ENCODE measurements around the gene PCDHA2. TPM values are rescaled to one million over a fixed set of nuclear protein-coding genes. Genes with fewer than 3 reads are reported as not detected.
"Not testable (repeated sequence)": the region's sequence is repeated elsewhere in the genome, so short reads cannot be mapped to it uniquely, and the experiment has no call there.

The PCDHA2 gene
- total RNA-seq, result not detected

DNA sequence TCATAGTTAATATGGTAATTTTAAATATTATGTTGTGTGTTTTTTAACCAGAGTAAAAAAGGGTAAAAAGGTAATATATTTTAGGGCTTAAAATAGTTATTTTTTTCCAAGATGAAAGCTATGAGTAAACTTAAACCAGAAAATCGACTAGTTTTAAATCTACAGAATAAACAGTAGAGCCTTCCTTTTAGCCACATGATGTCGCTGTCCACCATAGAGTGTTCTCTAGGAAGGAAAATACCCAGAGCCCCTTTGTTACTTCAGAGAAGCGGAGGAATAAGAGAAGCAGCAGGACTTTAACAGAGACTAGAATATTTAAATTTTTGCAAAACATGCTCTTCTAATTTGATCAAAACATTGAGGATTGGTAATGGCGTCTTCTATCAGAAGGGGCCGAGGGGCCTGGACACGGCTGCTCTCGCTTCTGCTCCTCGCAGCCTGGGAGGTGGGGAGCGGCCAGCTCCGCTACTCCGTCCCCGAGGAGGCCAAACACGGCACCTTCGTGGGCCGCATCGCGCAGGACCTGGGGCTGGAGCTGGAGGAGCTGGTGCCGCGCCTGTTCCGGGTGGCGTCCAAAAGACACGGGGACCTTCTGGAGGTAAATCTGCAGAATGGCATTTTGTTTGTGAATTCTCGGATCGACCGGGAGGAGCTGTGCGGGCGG, at the start of gene PCDHA2:
PCDHA2 (plus strand) TSS at position 258 of the 664 bp plus-strand sequence.
- no peak within 1 kb of the TSS for H3K27ac Mint-ChIP-seq
- peaks cover 19% of the 10 kb centered on the region for H3K9me3 Mint-ChIP-seq
- CTCF ChIA-PET, result no interaction called here
- intact Hi-C loops (cut with micrococcal nuclease), result no loop called here
- DNase-seq, result no peak
- no peak within 1 kb of the TSS for H3K4me3 Mint-ChIP-seq
- H3K4me1 Mint-ChIP-seq (ENCODE audit: low read depth), result no peaks in the 10 kb centered on the region
- peaks cover 33% of the 10 kb centered on the region for H3K27me3 Mint-ChIP-seq (ENCODE audit: low read depth)
- peaks cover 12% of the 10 kb centered on the region for H3K36me3 Mint-ChIP-seq (ENCODE audit: low read depth)

DNA sequence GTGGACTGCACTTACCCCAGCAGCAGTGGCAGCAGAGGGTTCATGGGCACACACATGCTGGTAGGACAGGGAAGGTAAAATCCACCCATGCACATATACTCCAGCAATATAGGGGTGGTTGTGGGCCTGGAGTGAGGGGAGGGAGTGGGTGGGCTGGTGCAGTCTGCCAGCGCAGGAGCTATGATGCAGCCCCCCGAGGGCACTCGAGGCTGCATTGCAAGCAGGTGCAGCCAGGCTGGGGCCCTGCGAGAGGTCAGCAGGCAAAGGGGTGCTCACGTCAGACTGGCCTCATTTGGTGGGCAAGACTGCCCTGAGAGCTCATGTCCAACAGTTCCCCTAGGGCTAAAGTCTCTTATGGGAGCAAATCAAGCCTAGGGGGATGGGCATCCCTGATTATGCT, 41.1 kb upstream of the PCDHA2 start:
- H3K4me3 Mint-ChIP-seq, result no peak overlapping the region
- peaks cover 14% of the 10 kb centered on the region for H3K36me3 Mint-ChIP-seq (ENCODE audit: low read depth)
- DNase-seq, result no peak
- H3K27me3 Mint-ChIP-seq (ENCODE audit: low read depth), result no peaks in the 10 kb centered on the region
- intact Hi-C loops (cut with micrococcal nuclease), result no loop called here
- H3K27ac Mint-ChIP-seq, result no peak overlapping the region
- no peaks in the 10 kb centered on the region for H3K4me1 Mint-ChIP-seq (ENCODE audit: low read depth)
- CTCF ChIA-PET, result no interaction called here
- peaks cover 61% of the 10 kb centered on the region for H3K9me3 Mint-ChIP-seq

DNA sequence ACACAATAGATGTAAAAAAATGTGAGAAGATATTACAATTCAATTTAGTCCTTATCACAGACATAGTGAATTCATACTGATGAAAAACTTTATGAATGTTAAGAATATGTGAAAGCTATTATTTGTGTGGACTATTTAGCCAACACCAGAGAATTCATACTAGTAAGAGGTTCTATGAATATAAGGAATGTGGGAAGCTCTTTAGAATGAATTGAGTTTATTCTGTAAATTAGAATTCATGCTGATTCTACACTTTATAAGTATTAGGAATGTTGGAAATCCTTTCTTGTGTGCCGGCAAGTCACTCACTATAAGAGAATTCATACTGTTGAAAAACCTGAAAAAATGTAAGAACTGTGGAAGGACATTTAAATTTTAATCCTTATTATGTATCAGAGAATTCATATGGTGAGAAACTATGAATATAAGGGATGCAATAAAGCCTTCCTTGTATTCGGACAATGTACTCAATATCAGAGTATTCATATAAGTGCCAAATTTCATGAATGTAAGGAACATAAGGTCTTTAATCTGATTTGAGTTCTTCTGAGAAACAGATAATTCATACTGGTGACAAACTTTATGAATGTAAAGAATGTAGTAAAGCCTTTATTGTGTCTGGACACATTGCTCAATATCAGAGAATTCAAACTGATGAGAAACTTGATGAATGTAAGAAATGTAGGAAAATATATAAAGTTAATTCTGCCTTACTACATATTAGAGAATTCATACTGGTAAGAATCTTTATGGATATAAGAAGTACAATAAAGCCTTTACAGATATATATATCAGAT, 30.3 kb upstream of the PCDHA2 start:
- no peaks in the 10 kb centered on the region for H3K4me1 Mint-ChIP-seq (ENCODE audit: low read depth)
- H3K27me3 Mint-ChIP-seq (ENCODE audit: low read depth), result peaks cover 5% of the 10 kb centered on the region
- peaks cover 24% of the 10 kb centered on the region for H3K36me3 Mint-ChIP-seq (ENCODE audit: low read depth)
- peaks cover 72% of the 10 kb centered on the region for H3K9me3 Mint-ChIP-seq
- CTCF ChIA-PET, result no interaction called here
- no peak overlapping the region for H3K27ac Mint-ChIP-seq
- DNase-seq, result no peak
- intact Hi-C loops (cut with micrococcal nuclease), result no loop called here
- H3K4me3 Mint-ChIP-seq, result no peak overlapping the region

DNA sequence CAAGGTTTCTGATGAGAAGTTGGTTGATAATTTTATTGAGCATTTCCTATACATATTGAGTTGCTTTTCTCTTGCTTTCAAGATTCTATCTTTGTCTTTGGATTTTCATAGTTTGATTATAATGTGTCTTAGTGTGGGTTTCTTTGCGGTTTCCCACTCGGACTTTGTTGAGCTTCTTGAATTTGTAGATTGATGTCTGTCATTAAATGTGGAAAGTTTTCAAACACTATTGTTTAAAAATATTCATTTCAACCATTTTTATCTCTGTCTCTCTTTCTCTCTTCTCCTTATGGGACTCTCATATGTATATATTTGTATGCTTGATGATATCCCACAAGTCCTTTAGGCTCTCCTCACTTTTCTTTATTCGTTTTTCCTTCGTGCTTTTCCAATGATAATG, 27.2 kb upstream of the PCDHA2 start:
- H3K27me3 Mint-ChIP-seq (ENCODE audit: low read depth), result no peaks in the 10 kb centered on the region
- CTCF ChIA-PET, result no interaction called here
- DNase-seq, result no peak
- no peaks in the 10 kb centered on the region for H3K4me1 Mint-ChIP-seq (ENCODE audit: low read depth)
- H3K27ac Mint-ChIP-seq, result no peak overlapping the region
- H3K36me3 Mint-ChIP-seq (ENCODE audit: low read depth), result peaks cover 19% of the 10 kb centered on the region
- peaks cover 65% of the 10 kb centered on the region for H3K9me3 Mint-ChIP-seq
- intact Hi-C loops (cut with micrococcal nuclease), result no loop called here
- H3K4me3 Mint-ChIP-seq, result no peak overlapping the region

DNA sequence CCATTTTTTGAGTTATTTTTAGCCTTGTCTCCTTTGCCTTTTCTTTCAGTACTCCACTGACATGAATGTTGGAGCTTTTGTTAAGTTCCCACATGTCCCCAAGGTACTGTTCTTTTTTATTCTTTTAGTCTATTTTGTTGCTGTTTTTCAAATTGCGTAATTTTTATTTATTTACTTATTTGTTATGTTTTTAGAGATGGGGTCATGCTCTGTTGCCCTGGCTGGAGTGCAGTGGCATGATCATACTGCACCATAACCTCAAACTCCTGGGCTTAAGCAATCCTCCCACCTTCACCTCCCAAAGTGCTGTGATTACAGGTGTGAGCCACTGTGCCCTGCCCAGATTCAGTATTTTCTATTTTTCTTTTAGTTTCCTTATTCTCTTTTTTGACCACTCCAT, 14.1 kb upstream of the PCDHA2 start:
- peaks cover 8% of the 10 kb centered on the region for H3K27me3 Mint-ChIP-seq (ENCODE audit: low read depth)
- no peaks in the 10 kb centered on the region for H3K4me1 Mint-ChIP-seq (ENCODE audit: low read depth)
- intact Hi-C loops (cut with micrococcal nuclease), result no loop called here
- H3K4me3 Mint-ChIP-seq, result no peak overlapping the region
- no peak overlapping the region for H3K27ac Mint-ChIP-seq
- peaks cover 51% of the 10 kb centered on the region for H3K9me3 Mint-ChIP-seq
- DNase-seq, result no peak
- peaks cover 5% of the 10 kb centered on the region for H3K36me3 Mint-ChIP-seq (ENCODE audit: low read depth)
- CTCF ChIA-PET, result no interaction called here

DNA sequence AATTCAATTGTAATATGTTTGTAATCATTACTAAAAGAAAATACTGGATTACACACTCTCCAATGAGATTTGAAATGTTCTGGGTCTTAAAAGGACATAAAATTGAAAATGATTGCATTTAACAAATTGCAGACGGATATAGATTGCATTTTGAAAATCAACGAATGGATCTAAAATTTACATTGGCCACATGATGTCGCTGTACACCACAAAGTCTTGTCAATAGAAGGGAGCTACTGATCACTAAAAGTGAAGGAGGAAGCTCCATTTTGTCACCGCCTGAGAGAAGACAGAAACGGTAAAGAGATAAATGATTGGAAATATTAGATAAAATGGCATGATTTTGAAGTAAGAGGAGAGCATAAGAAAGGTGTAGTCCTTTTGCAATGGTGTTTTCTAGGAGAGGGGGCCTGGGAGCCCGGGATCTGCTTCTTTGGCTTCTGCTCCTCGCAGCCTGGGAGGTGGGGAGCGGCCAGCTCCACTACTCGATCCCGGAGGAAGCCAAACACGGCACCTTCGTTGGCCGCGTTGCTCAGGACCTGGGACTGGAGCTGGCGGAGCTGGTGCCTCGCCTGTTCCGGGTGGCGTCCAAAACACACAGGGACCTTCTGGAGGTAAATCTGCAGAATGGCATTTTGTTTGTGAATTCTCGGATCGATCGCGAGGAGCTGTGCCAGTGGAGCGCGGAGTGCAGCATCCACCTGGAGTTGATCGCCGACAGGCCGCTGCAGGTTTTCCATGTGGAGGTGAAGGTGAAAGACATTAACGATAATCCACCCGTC, 8.6 kb upstream of the PCDHA2 start, which contains the start of gene PCDHA1:
PCDHA1 (plus strand) TSS at position 236 of the 782 bp plus-strand sequence.
- H3K27ac Mint-ChIP-seq, result no peak within 1 kb of the TSS
- no peak for DNase-seq
- H3K36me3 Mint-ChIP-seq (ENCODE audit: low read depth), result peaks cover 19% of the 10 kb centered on the region
- no peak within 1 kb of the TSS for H3K4me3 Mint-ChIP-seq
- H3K9me3 Mint-ChIP-seq, result peaks cover 45% of the 10 kb centered on the region
- intact Hi-C loops (cut with micrococcal nuclease), result no loop called here
- H3K4me1 Mint-ChIP-seq (ENCODE audit: low read depth), result no peaks in the 10 kb centered on the region
- peaks cover 37% of the 10 kb centered on the region for H3K27me3 Mint-ChIP-seq (ENCODE audit: low read depth)
- CTCF ChIA-PET, result interaction anchor here (0.6 to 1.1 kb wide), 3 partner anchors 28 to 275 kb away, joined by 3 to 7 read pairs (median 5); no protein-coding TSS in a partner anchor

DNA sequence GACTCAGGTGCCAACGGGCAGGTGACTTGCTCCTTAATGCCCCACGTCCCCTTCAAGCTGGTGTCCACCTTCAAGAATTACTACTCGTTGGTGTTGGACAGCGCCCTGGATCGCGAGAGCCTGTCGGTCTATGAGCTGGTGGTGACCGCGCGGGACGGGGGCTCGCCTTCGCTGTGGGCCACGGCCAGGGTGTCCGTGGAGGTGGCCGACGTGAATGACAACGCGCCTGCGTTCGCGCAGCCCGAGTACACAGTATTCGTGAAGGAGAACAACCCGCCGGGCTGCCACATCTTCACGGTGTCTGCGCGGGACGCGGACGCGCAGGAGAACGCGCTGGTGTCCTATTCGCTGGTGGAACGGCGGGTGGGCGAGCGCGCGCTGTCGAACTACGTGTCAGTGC, 7.2 kb upstream of the PCDHA2 start:
- Mint-ChIP-seq H3K36me3 (ENCODE audit: low read depth) (peaks cover 18% of the 10 kb centered on the region), H3K9me3 (peaks cover 41% of the 10 kb centered on the region), H3K27me3 (ENCODE audit: low read depth) (peaks cover 42% of the 10 kb centered on the region)
- H3K4me3 Mint-ChIP-seq; CTCF ChIA-PET; H3K27ac Mint-ChIP-seq; intact Hi-C loops (cut with micrococcal nuclease); H3K4me1 Mint-ChIP-seq (ENCODE audit: low read depth); DNase-seq: not testable (repeated sequence)

DNA sequence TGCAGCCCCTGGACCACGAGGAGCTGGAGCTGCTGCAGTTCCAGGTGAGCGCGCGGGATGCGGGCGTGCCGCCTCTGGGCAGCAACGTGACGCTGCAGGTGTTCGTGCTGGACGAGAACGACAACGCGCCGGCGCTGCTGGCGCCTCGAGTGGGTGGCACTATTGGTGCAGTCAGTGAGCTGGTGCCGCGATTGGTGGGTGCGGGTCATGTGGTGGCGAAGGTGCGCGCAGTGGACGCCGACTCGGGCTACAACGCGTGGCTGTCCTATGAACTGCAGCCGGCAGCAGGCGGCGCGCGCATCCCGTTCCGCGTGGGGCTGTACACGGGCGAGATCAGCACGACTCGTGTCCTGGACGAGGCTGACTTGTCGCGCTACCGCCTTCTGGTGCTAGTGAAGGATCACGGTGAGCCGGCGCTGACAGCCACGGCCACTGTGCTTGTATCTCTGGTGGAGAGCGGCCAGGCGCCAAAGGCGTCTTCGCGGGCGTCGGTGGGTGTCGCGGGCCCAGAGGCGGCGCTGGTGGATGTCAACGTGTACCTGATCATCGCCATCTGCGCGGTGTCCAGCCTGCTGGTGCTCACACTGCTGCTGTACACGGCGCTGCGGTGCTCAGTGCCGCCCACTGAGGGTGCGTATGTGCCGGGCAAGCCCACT, 6.7 kb upstream of the PCDHA2 start:
- CTCF ChIA-PET; H3K4me3 Mint-ChIP-seq; H3K4me1 Mint-ChIP-seq (ENCODE audit: low read depth); intact Hi-C loops (cut with micrococcal nuclease); H3K27ac Mint-ChIP-seq; DNase-seq: not testable (repeated sequence)
- Mint-ChIP-seq H3K9me3 (peaks cover 36% of the 10 kb centered on the region), H3K36me3 (ENCODE audit: low read depth) (peaks cover 18% of the 10 kb centered on the region), H3K27me3 (ENCODE audit: low read depth) (peaks cover 48% of the 10 kb centered on the region)

DNA sequence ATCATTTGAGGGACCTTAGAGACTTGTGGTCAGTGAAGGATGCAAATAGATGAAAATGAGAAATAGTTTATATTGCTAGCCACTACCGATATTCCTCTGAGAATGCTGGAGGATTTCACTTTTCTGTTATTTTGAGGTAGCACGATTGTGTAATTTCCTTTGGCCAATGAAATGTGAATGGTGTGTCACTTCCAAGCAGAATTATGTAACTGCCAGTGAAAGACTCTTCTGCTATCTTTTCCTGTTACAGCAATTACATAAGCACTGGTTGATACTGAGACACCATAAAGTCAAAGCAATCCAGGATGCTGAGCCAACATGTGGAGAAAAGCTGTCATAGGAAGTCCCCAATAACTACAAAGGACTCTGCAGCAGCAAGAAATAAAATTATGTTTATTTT, 3.6 kb upstream of the PCDHA2 start:
- no peak overlapping the region for H3K27ac Mint-ChIP-seq
- H3K9me3 Mint-ChIP-seq, result peaks cover 38% of the 10 kb centered on the region
- no peak for DNase-seq
- H3K4me3 Mint-ChIP-seq, result no peak overlapping the region
- peaks cover 52% of the 10 kb centered on the region for H3K27me3 Mint-ChIP-seq (ENCODE audit: low read depth)
- CTCF ChIA-PET, result no interaction called here
- no peaks in the 10 kb centered on the region for H3K4me1 Mint-ChIP-seq (ENCODE audit: low read depth)
- intact Hi-C loops (cut with micrococcal nuclease), result no loop called here
- peaks cover 26% of the 10 kb centered on the region for H3K36me3 Mint-ChIP-seq (ENCODE audit: low read depth)

DNA sequence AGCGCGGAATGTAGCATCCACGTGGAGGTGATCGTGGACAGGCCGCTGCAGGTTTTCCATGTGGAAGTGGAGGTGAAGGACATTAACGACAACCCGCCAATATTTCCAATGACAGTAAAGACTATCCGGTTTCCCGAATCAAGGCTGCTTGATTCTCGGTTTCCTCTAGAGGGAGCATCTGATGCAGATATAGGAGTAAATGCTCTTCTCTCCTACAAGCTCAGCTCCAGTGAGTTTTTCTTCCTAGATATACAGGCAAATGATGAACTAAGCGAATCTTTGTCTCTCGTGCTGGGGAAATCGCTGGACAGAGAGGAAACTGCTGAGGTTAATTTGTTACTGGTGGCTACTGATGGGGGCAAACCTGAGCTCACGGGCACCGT, 598 bp downstream of the PCDHA2 start:
- DNase-seq, result no peak
- H3K4me1 Mint-ChIP-seq (ENCODE audit: low read depth), result no peaks in the 10 kb centered on the region
- peaks cover 13% of the 10 kb centered on the region for H3K36me3 Mint-ChIP-seq (ENCODE audit: low read depth)
- CTCF ChIA-PET, result no interaction called here
- H3K27ac Mint-ChIP-seq, result no peak overlapping the region
- H3K9me3 Mint-ChIP-seq, result peaks cover 20% of the 10 kb centered on the region
- intact Hi-C loops (cut with micrococcal nuclease), result no loop called here
- no peak overlapping the region for H3K4me3 Mint-ChIP-seq
- peaks cover 35% of the 10 kb centered on the region for H3K27me3 Mint-ChIP-seq (ENCODE audit: low read depth)

DNA sequence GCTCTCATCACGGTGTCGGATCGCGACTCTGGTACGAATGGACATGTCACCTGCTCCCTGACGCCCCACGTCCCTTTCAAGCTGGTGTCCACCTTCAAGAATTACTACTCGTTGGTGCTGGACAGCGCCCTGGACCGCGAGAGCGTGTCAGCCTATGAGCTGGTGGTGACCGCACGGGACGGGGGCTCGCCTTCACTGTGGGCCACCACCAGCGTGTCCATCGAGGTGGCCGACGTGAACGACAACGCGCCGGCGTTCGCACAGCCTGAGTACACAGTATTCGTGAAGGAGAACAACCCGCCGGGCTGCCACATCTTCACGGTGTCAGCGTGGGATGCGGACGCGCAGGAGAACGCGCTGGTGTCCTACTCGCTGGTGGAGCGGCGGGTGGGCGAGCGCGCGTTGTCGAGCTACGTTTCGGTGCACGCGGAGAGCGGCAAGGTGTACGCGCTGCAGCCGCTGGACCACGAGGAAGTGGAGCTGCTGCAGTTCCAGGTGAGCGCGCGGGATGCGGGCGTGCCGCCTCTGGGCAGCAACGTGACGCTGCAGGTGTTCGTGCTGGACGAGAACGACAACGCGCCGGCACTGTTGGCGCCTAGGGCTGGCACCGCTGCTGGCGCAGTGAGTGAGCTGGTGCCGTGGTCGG, 1.5 kb downstream of the PCDHA2 start:
- DNase-seq; H3K27ac Mint-ChIP-seq; CTCF ChIA-PET; H3K4me3 Mint-ChIP-seq; H3K4me1 Mint-ChIP-seq (ENCODE audit: low read depth); intact Hi-C loops (cut with micrococcal nuclease): not testable (repeated sequence)
- Mint-ChIP-seq H3K9me3 (peaks cover 24% of the 10 kb centered on the region), H3K27me3 (ENCODE audit: low read depth) (peaks cover 40% of the 10 kb centered on the region), H3K36me3 (ENCODE audit: low read depth) (peaks cover 15% of the 10 kb centered on the region)

DNA sequence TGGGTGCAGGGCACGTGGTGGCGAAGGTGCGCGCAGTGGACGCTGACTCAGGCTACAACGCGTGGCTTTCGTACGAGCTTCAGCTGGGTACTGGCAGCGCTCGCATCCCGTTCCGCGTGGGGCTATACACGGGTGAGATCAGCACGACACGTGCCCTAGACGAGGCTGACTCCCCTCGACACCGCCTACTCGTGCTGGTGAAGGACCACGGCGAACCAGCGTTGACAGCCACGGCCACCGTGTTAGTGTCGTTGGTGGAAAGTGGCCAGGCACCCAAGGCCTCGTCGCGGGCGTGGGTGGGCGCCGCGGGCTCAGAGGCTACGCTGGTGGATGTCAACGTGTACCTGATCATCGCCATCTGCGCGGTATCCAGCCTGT, 2.1 kb downstream of the PCDHA2 start:
- peaks cover 44% of the 10 kb centered on the region for H3K27me3 Mint-ChIP-seq (ENCODE audit: low read depth)
- intact Hi-C loops (cut with micrococcal nuclease), result no loop called here
- H3K27ac Mint-ChIP-seq, result no peak overlapping the region
- no peak for DNase-seq
- peaks cover 27% of the 10 kb centered on the region for H3K9me3 Mint-ChIP-seq
- CTCF ChIA-PET, result no interaction called here
- H3K4me3 Mint-ChIP-seq, result no peak overlapping the region
- no peaks in the 10 kb centered on the region for H3K4me1 Mint-ChIP-seq (ENCODE audit: low read depth)
- peaks cover 16% of the 10 kb centered on the region for H3K36me3 Mint-ChIP-seq (ENCODE audit: low read depth)

Measured in activated naive CD4-positive, alpha-beta T cell treated with anti-CD3 and anti-CD28 coated beads for 36 hours (primary cell).